Stimulated activated CD8-positive, alpha-beta memory T cell treated with anti-CD3 and anti-CD28 coated beads, Interleukin-15, amount 100 ng/mL, for 1 hour (primary cell): ENCODE measurements around the gene TMEM243.
"Not testable (repeated sequence)": the region's sequence is repeated elsewhere in the genome, so short reads cannot be mapped to it uniquely, and the experiment has no call there.

Experiments
- DNase-seq: peaks from one replicate; pipeline ENCODE4 v3.0.0-alpha.2; 2020; ENCODE audit warnings: low read depth

The TMEM243 gene

GRCh38 chr7:87210506-87210905 is 9.0 kb downstream of the TMEM243 start:
- DNase-seq: no peak

- DNase-seq: no peak
These were observed 10.1 kb downstream of the TMEM243 start for GRCh38 chr7:87209295-87209924.

DNA sequence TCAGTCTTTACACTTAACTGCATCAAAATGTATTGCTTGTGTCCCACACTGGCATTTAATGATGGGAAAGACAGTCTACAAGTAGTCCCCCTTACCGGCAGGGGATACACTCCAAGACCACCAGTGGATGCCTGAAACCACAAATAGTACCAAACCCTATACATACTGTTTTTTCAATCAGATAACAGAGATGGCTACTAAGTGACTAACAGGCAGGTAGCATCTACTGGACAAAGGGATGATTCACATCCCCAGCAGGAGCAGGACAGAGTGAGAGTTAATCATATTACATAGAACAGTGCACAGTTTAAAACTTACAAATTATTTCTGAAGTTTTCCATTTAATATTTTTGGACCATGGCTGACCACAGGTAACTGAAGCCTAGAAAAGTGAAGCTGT is 13.2 kb downstream of the TMEM243 start:
- DNase-seq: no peak

GRCh38 chr7:87205701-87206100 is 13.8 kb downstream of the TMEM243 start:
- not testable (repeated sequence) for DNase-seq

DNA sequence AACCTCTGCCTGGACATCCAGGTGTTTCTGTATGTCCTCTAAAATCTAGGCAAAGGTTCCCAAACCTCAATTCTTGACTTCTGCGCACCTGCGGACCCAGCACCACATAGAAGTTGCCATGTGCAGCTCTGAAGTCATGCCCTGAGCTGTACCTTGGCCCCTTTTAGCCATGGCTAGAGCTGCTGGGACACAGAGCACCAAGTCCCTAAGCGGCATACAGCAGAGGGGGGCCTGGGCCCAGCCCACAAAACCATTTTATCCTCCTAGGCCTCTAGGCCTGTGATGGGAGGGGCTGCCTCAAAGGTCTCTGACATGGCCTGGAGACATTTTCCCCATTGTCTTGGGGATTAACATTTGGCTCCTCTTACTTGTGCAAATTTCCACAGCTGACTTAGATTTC is 14.6 kb downstream of the TMEM243 start:
- DNase-seq: no peak

DNA sequence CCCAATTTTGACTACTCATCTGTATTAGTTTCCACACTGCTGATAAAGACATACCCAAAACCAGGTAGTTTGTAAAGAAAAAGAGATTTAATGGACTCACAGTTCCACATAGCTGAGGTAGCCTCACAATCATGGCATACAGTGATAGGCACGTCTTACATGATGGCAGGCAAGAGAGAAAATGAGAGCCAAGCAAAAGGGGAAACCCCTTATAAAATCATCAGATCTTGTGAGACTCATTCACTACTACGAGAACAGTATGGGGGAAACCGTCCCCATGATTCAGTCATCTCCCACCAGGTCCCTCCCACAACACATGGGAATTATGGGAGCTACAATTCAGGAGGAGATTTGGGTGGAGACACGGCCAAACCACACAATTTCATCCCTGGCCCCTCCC is 15.6 kb downstream of the TMEM243 start:
- not testable (repeated sequence) for DNase-seq

DNA sequence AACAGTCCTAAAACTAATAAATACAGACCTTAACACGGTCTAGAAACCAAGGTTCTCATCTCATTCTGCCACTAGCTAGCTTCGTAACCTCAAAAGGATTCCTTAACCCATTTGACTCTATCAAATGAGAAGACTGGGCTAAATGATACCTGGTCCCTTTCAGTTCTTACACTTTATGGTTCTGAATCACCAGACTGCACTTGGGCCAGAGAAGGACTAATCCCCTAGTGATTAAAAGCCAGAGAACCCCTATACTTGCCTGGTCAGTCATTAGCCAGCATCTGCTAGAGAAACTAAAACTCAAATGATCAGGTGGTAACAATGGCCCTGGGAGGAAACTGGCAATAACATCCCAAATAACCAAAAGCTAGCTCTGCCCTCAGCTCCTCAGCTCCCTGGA is 16.8 kb downstream of the TMEM243 start:
- no peak for DNase-seq

- DNase-seq: no peak
These were observed 17.3 kb downstream of the TMEM243 start for GRCh38 chr7:87202208-87202607.

DNA sequence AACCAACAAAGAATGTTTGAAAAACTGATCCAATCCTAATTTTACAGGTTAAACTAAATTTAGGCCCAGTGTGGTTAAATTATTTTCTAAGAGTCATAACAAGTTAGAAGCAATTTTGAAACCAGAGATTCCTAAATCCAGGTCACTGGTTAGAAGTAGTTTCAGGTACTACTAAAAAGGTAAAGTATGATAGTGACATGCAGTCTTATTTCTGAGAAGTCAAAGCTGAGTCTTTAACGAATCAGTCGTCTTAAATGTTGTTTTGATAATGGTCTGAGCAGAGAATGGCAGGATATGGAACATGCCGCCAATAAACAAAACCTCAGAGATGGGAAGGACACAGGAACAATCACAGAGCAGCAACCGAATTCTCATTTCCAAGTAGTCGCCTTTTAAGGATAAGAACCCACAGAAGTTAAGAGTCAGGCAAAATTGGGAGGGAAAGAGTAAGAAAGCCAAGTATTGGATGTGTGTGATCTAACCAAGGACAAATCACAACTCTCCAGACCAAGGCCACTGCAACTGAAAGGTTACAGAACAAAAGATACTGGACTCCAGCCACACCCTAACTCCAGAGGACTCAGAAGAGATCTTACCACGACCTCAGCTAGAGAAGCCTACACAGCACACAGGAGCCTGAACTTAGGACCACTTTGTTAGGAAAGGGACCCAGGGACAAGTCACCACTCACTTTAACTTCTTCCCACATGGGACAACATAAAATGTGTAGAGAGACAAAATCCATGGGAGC is 19.7 kb downstream of the TMEM243 start:
- no peak for DNase-seq

- no peak for DNase-seq
These were observed 20.3 kb downstream of the TMEM243 start for GRCh38 chr7:87199241-87199640.

GRCh38 chr7:87193912-87194311 is 25.6 kb downstream of the TMEM243 start:
- DNase-seq: no peak

DNA sequence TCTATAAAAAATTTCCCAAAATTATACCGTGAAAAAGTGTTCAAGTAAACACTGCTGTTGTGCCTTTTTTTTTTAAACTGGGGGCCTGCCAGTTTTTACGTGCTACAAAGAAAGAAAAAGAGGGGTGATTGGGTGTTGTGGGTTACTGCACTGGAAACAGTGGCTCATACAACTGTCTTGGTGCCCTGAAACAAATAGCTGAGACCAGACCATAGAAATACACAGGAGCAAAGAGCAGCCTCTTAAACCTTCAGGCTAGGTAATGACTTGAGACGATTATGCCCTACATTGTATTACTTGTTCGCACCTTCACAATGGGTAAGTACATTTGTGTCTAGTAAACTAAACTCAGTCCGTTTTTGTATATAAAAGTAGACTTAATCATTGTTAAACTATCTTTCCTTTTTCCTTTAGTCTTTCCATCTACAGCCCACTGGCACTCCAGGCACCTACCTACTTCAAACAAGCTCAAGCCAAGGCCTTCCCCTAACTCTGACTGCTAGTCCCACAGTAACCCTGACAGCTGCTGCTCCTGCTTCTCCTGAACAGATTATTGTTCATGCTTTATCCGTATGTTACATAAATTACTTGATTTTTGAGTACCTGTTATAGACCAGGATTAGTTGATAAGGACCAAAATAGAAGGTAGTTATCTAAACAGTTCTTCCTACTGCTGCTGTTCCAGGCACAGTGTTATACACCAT is 26.6 kb downstream of the TMEM243 start:
- no peak for DNase-seq

DNA sequence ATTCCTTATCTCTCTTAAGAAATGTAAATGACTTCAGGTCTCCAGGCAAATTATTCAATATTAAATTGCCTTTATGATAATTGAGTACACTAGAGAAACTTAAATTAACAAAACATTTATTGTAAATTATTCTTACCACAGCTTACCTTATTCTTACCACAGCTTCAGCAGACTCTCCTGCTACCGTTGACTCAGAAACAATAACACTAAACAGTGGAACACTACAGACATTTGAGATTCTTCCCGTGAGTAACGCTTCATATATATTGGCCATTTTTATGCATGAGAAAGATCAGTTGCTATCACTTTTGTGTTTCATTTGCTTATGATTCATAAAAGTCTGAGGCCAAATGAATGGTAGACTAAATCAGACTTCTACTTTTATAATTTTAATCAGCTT is 28.7 kb downstream of the TMEM243 start:
- DNase-seq: no peak

GRCh38 chr7:87188930-87189329 is 30.6 kb downstream of the TMEM243 start:
- no peak for DNase-seq

DNA sequence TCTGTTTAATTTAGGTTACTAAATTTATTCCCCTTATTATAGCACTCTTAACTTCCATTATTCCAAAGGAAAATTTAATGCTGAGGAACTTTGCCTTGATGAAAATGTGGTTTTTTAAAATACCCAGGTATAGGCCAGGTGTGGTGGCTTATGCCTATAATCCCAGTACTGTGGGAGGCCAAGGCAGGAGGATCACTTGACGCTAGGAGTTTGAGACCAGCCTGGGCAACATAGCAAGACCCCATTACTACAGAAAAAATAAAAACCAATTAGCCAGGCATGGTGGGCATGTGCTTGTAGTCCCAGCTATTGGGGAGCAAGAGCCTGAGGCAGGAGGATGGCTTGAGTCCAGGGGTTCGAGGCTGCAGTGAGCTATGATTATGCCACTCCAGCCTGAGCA is 32.4 kb downstream of the TMEM243 start:
- no peak for DNase-seq

GRCh38 chr7:87179180-87179579 is 40.4 kb downstream of the TMEM243 start:
- no peak for DNase-seq

GRCh38 chr7:87178320-87178719 is 41.2 kb downstream of the TMEM243 start:
- no peak for DNase-seq

DNA sequence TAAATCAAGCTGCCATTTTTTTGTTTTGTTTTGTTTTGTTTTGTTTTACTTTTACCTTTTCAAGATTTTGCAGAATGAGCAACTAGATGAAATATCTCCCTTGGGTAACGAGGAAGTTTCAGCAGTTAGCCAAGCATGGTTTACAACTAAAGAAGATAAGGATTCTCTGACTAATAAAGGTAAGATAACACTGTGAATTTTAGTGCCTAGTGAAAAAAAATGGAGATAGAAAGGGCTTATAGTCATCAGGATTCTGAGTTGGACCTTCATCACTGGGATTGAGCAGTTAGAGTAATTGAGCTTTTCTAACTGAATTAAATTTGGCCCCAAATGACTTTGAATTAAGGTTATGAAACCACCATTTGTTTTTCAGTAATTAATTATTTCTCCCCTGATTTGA is 46.1 kb downstream of the TMEM243 start:
- no peak for DNase-seq

GRCh38 chr7:87171282-87171934 is 48.1 kb downstream of the TMEM243 start:
- no peak for DNase-seq

DNA sequence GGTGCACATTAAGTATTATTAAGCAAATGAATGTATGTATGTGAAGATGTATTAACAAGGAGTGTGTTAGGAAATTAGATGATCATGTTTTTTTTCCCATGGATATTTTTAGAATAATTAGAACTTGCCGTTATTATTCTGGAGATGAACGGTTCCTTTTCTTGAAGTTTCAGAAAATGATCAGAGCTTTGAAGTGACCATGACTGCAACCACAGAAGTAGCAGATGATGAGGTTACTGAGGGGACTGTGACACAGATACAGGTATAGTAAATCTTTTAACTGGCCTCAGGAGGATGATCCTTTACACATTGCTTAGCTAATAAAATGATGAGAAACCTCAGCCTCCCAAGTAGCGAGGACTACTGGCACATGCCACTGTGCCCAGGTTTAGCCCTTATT is 48.7 kb downstream of the TMEM243 start:
- no peak for DNase-seq

DNA sequence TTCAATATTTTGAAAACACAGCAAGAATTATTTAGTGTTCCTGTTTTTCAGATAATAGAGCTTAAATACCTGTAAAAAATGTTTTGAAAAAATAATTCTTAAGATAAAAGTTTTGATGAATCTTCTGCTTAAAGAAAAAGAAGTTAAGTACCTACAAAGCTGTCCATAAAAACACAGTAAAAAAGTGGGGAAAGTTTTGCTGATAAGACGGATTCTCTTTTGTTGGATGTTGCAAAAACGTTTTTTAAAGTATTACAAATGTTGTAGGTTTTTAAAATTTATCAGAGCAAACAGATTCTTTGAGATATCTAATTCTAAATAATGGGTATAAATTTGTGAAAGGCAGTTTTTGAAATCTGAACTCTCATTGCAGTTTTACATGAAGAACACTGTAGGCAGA is 55.1 kb downstream of the TMEM243 start:
- no peak for DNase-seq

- no peak for DNase-seq
These were observed 60.0 kb downstream of the TMEM243 start for GRCh38 chr7:87159538-87159937.

DNA sequence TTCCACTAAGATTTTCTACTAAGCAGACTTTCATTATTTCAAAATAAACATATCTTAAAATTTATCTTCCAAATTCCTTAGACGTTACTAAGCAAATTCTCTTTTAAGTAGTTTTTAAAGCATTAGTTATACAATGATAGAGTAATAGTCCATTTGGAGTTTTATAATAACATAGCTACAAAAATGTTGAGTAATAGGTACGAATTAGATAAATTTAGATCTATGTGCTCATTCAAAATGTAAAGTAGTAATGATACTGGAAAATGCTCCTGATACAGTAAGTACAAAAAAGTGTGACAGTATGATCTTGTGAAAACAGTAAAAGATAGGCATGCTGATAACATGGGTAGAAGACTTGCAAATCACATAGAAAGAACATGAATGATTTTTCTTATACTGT is 62.8 kb downstream of the TMEM243 start:
- DNase-seq: no peak
